EH (cell line): ENCODE measurements around the gene LHX8.
"Not testable (repeated sequence)": the region's sequence is repeated elsewhere in the genome, so short reads cannot be mapped to it uniquely, and the experiment has no call there.

Source experiments
- DNase-seq: peaks from one replicate; pipeline ENCODE4 v3.0.0-alpha.2; 2015; ENCODE audit warnings: low read depth

Gene LHX8

GRCh38 chr1:75133750-75134646 is at the start of gene LHX8:
Gene LHX8, plus strand, starts transcription at chr1:75134388. Its CDS starts 2,227 bp downstream, at chr1:75136615.
- DNase-seq: peak; percentile 4

DNA sequence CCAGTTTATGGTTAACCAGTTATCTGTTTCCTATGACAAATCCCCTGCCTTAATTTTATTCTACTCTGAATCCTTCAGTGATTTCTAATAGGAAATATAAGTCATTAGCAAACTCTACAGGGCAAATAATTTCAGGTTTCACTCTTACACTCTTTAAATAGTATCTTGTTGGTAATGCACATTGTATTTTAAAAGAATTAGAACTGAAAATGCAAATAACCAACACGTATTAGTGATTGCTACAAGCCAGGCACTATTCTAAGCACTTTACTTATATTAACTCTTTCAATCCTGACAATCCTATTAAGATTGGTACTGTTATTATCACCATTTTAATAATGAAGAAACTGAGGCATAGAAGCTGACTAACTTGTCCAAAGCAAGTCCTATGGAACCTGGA is 48.3 kb upstream of the LHX8 start:
- DNase-seq: no peak

DNA sequence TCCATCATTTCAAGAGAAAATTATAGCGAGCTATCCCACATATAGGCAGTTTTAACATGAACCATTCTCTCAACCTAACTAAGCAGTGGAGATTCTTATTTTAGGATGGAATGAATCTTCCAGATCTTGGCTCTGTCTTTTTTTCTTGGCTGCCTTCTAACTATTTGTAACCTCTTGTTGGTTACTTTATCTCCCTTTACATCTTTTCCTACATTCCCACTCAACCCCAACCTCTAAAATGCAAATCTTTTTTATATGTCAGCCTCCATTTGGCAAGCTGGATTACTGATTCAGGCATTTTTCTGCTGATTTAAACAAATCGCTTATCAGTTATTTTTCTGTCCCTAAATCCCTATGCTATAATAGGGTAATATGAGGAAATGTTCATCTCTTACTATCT is 46.9 kb upstream of the LHX8 start:
- DNase-seq: peak; percentile 69

DNA sequence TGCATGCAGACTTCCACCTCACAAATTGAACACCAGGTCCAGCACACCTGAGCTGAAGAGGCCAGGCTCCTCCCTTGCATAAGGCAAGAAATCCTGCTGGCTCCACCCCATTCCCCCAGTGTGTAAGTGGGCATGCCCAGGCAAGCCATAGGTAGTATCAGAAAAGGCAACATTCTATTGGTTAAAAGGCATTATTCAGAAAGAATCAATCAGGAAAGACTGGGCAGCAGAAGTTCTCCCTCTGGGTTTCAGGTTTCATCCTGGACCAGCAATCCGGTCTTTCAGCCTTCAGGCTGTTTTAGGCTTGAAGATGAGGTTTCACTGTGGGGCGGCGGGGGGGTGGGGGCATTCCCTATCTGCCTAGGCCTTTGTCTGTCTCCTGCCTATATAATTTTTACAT is 42.0 kb upstream of the LHX8 start:
- no peak for DNase-seq

DNA sequence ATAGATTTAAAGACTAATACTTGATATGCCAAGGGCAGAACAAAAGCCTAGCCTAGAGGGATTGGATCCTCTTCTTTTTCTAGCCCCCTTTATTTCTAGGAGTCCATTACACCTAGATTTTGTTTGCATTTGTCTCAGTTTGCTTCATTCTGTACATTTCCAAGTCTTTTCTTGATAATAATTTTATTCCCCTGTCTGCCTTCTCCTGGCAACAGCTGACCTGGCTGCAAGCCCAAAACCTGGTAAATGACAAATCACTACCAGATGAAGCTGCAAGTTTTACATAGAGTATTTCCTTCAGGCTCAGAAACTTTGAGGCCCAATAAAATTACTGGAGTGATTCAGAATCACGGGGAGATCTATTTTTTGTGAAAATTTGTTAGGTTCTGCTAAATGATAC is 36.5 kb upstream of the LHX8 start:
- peak; percentile 74 for DNase-seq

DNA sequence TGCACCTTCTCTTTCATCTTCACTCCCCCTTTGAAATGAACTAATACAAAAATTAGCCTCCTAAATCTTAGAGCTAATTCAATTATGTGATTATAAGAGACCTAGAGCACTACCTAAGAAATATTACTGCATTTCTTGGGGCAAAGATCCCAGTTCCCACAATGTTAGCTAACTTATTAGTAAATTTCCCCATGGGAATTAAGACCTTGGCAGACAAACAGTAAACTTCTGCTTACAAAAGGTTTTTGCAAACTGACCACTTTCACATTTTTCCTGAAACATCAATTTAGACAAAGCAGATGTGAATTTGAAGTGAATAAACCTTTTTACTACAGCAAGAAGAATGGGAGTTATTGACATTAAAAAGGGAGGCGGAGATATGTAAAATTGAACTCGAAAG is 34.6 kb upstream of the LHX8 start:
- DNase-seq: no peak

- DNase-seq: peak; percentile 33
Measured at GRCh38 chr1:75100481-75101092, 33.6 kb upstream of the LHX8 start.

GRCh38 chr1:75112362-75112951 is 21.7 kb upstream of the LHX8 start:
- DNase-seq: not testable (repeated sequence)

GRCh38 chr1:75115654-75116053 is 18.5 kb upstream of the LHX8 start:
- no peak for DNase-seq

DNA sequence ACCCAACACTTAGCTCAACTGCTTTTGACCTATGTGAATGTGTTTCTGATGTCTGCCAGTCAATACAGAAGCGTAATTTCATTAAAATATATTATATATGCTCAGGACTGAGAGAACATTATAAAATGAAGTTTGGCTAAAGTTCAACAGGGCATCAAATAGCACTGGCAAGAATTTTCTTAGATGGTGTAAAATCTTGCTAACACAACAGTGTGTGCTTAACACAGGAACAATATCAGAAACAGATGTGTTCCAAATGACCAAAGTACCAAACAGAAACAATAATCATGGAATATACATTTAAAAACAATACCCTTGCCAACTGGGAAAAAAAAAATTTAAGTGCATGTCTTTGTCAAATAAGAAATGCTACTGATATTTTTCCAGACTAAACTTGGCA is 10.4 kb upstream of the LHX8 start:
- DNase-seq: no peak

DNA sequence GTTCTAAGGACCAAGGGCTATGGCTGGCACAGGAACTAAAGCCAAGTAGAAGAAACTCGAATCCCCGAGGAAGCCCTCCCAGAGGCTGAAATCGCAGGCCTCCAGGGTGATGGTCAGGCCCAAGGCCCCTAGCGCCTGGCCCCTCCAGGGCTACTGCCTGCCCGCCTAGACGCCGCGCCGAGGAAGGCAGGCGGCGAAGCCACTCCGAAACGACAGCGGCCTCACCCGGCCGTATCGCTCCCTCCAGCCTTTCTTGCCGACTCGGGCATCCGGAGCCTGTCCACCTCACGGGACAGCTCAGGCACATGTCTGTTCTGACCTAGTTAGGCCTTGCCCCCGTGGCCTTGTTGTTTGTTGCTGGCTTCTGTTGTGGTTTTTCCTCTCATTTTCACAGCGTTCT is 9.7 kb upstream of the LHX8 start:
- no peak for DNase-seq

- no peak for DNase-seq
Measured at GRCh38 chr1:75125161-75125726, 8.9 kb upstream of the LHX8 start.

- DNase-seq: no peak
Measured at GRCh38 chr1:75126611-75127101, 7.5 kb upstream of the LHX8 start.

GRCh38 chr1:75127916-75128717 is 6.1 kb upstream of the LHX8 start:
- DNase-seq: no peak

GRCh38 chr1:75129660-75129982 is 4.6 kb upstream of the LHX8 start:
- no peak for DNase-seq

GRCh38 chr1:75129983-75130789 is 4.0 kb upstream of the LHX8 start:
- DNase-seq: peak; percentile 11

DNA sequence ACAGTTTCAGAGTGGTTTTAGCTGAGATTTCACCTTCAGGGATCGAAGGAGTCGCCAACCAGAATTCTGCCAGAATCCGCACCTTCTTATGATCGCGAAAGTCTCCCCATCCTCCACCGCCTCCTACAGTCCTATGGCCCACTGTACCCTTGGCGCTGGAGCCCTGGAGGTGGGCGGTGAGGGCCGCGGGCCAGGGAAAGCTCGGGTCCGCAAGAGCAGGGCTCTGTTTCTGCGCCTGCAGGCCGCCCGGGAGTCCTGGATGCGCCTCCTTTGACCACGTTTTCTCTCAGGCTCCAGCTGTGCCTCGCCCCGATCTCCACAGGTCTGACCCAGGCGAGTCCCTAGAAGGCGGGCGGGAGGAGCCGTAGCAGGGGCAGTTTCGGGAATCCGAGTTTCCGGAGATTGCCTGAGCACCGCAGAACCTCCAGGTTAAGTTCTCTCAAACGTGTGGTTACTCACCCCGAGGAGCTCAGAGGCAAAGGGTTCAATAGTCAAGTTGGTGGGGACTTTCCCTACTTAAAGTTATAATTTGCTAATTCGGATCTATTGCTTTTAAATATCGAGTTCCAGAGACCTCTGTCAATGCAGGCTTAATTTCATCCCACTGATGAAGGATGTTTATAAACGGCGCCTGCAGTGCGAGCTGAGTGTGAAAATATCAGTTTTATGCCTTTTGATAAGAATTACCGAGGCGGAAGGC is 3.2 kb upstream of the LHX8 start:
- no peak for DNase-seq

- DNase-seq: no peak
Measured at GRCh38 chr1:75131565-75132241, 2.5 kb upstream of the LHX8 start.

- no peak for DNase-seq
Measured at GRCh38 chr1:75132242-75132811, 1.9 kb upstream of the LHX8 start.
